Karpas-422 (cell line): ENCODE measurements around the gene TMEM59. TPM values are rescaled to one million over a fixed set of nuclear protein-coding genes. Genes with fewer than 3 reads are reported as not detected.
"Not testable (repeated sequence)": the region's sequence is repeated elsewhere in the genome, so short reads cannot be mapped to it uniquely, and the experiment has no call there.

Experiments used
- DNase-seq: peaks from one replicate; pipeline ENCODE4 v3.0.0-alpha.2; 2015
- H2AFZ ChIP-seq: fragments of 200-600 bp; sonication (generic); 2 replicates; pipeline ENCODE4 v1.6.1; 2014; ENCODE audit warnings: antibody characterized with exemption, low read length, mixed read lengths
- H3K27ac ChIP-seq: fragments of 200-600 bp; sonication (generic); 2 replicates; pipeline ENCODE4 v1.5.1; 2014; ENCODE audit warnings: mild to moderate bottlenecking, low read length, moderate library complexity
- H3K27me3 ChIP-seq: fragments of 200-600 bp; sonication (generic); 2 replicates; pipeline ENCODE4 v1.6.1; 2014; ENCODE audit warnings: low read length, mixed read lengths
- H3K36me3 ChIP-seq: fragments of 200-600 bp; sonication (generic); 2 replicates; pipeline ENCODE4 v1.6.1; 2014; ENCODE audit warnings: low read length, mixed read lengths; ENCODE audit not compliant: insufficient read depth
- H3K4me1 ChIP-seq: fragments of 200-600 bp; sonication (generic); 2 replicates; pipeline ENCODE4 v1.6.1; 2014; ENCODE audit warnings: mild to moderate bottlenecking, low read length, mixed read lengths
- H3K4me2 ChIP-seq: fragments of 200-600 bp; sonication (generic); 2 replicates; pipeline ENCODE4 v1.6.1; 2014; ENCODE audit warnings: low read length, low read depth, mild to moderate bottlenecking; ENCODE audit not compliant: poor library complexity, severe bottlenecking
- H3K4me3 ChIP-seq: fragments of 200-600 bp; sonication (generic); 2 replicates; pipeline ENCODE4 v1.5.1; 2014; ENCODE audit warnings: mild to moderate bottlenecking, antibody characterized with exemption, low read length, mixed read lengths
- H3K79me2 ChIP-seq: fragments of 200-600 bp; sonication (generic); 2 replicates; pipeline ENCODE4 v1.6.1; 2014; ENCODE audit warnings: mild to moderate bottlenecking, low read length, mixed read lengths
- H3K9ac ChIP-seq: fragments of 200-600 bp; sonication (generic); 2 replicates; pipeline ENCODE4 v1.6.0; 2014; ENCODE audit warnings: low read length
- H3K9me2 ChIP-seq: fragments of 200-600 bp; sonication (generic), shearing (Covaris generic); replicated peaks from 2 replicates; pipeline ENCODE4 v1.6.0; 2014; ENCODE audit warnings: mild to moderate bottlenecking, low read length, moderate library complexity; ENCODE audit not compliant: insufficient read depth
- H3K9me3 ChIP-seq: fragments of 300-700, 200-600 bp; sonication (generic); 2 replicates; pipeline ENCODE4 v1.6.1; 2014; ENCODE audit warnings: low read length, mixed read lengths
- H4K20me1 ChIP-seq: fragments of 200-600 bp; sonication (generic); 2 replicates; pipeline ENCODE4 v1.6.1; 2014; ENCODE audit warnings: mild to moderate bottlenecking, antibody characterized with exemption, low read length, low read depth; ENCODE audit not compliant: insufficient read depth
- total RNA-seq: library from RNA; depleted of rRNA; stranded (reverse); fragments of >200 nt; shearing (Covaris generic); gene quantifications from 2 replicates; pipeline ENCODE4 v1.2.3, GENCODE V29; 2014; ENCODE audit warnings: low replicate concordance

The TMEM59 gene
- total RNA-seq, 1 experiment from 2014 or later, result 261 TPM

GRCh38 chr1:54024811-54025210 is 28.2 kb downstream of the TMEM59 start:
- DNase-seq, H3K9me3 ChIP-seq, H3K36me3 ChIP-seq, H3K27me3 ChIP-seq, H3K79me2 ChIP-seq, H3K9me2 ChIP-seq, H2AFZ ChIP-seq, H3K4me3 ChIP-seq, H3K9ac ChIP-seq, H3K4me1 ChIP-seq, H3K4me2 ChIP-seq, H4K20me1 ChIP-seq, H3K27ac ChIP-seq: not testable (repeated sequence)

GRCh38 chr1:54024358-54024757 is 28.6 kb downstream of the TMEM59 start:
- H3K9me3 ChIP-seq, result no peaks in the 10 kb centered on the region
- no peak overlapping the region for H2AFZ ChIP-seq
- H3K9me2 ChIP-seq, result no peaks in the 10 kb centered on the region
- no peaks in the 10 kb centered on the region for H4K20me1 ChIP-seq
- H3K27me3 ChIP-seq, result no peaks in the 10 kb centered on the region
- H3K4me1 ChIP-seq, result peaks cover 3% of the 10 kb centered on the region; the same call in 1 of the 2 replicates
- no peaks in the 10 kb centered on the region for H3K36me3 ChIP-seq
- no peak overlapping the region for H3K9ac ChIP-seq
- DNase-seq, result no peak
- H3K79me2 ChIP-seq, result no peaks in the 10 kb centered on the region
- H3K27ac ChIP-seq, result no peak overlapping the region
- H3K4me2 ChIP-seq, result no peak overlapping the region
- no peak overlapping the region for H3K4me3 ChIP-seq

GRCh38 chr1:54019562-54020176 is 33.3 kb downstream of the TMEM59 start:
- H3K9me2 ChIP-seq, H3K4me3 ChIP-seq, H4K20me1 ChIP-seq, H3K9me3 ChIP-seq, H3K27ac ChIP-seq, H3K36me3 ChIP-seq, H3K4me1 ChIP-seq, H3K9ac ChIP-seq, DNase-seq, H2AFZ ChIP-seq, H3K79me2 ChIP-seq, H3K27me3 ChIP-seq, H3K4me2 ChIP-seq: not testable (repeated sequence)

- Histone ChIP-seq H3K4me3 (no peak overlapping the region), H4K20me1 (no peaks in the 10 kb centered on the region), H3K79me2 (no peaks in the 10 kb centered on the region), H3K9me2 (no peaks in the 10 kb centered on the region), H3K27ac (no peak overlapping the region), H3K4me2 (no peak overlapping the region), H3K27me3 (no peaks in the 10 kb centered on the region), H3K9me3 (no peaks in the 10 kb centered on the region), H2AFZ (no peak overlapping the region), H3K36me3 (no peaks in the 10 kb centered on the region), H3K9ac (no peak overlapping the region), H3K4me1 (no peaks in the 10 kb centered on the region)
- DNase-seq, result no peak
Measured at GRCh38 chr1:54018635-54019034, 34.4 kb downstream of the TMEM59 start.

- no peak for DNase-seq
- H3K27me3 ChIP-seq, result no peaks in the 10 kb centered on the region
- no peak within 1 kb of the TSS for H3K4me3 ChIP-seq
- H3K27ac ChIP-seq, result no peak within 1 kb of the TSS
- no peak within 1 kb of the TSS for H2AFZ ChIP-seq
- H3K9me2 ChIP-seq, result no peaks in the 10 kb centered on the region
- H3K9ac ChIP-seq, result no peak within 1 kb of the TSS
- H3K4me1 ChIP-seq, result no peaks in the 10 kb centered on the region
- no peaks in the 10 kb centered on the region for H3K36me3 ChIP-seq
- H3K79me2 ChIP-seq, result no peaks in the 10 kb centered on the region
- H4K20me1 ChIP-seq, result no peaks in the 10 kb centered on the region
- H3K9me3 ChIP-seq, result no peaks in the 10 kb centered on the region
- H3K4me2 ChIP-seq, result no peak within 1 kb of the TSS
Measured at GRCh38 chr1:54017979-54018378, 35.0 kb downstream of the TMEM59 start, which contains the start of gene LDLRAD1. Gene LDLRAD1 (minus strand): TSS chr1:54018186. CDS start chr1:54018112, 74 bp downstream.

- H3K4me1 ChIP-seq, result no peaks in the 10 kb centered on the region
- no peak for DNase-seq
- no peaks in the 10 kb centered on the region for H3K27me3 ChIP-seq
- H3K9me2 ChIP-seq, result no peaks in the 10 kb centered on the region
- H3K4me3 ChIP-seq, result no peak overlapping the region
- H3K9ac ChIP-seq, result no peak overlapping the region
- H3K36me3 ChIP-seq, result no peaks in the 10 kb centered on the region
- no peak overlapping the region for H3K4me2 ChIP-seq
- no peak overlapping the region for H2AFZ ChIP-seq
- no peak overlapping the region for H3K27ac ChIP-seq
- no peaks in the 10 kb centered on the region for H4K20me1 ChIP-seq
- no peaks in the 10 kb centered on the region for H3K9me3 ChIP-seq
- no peaks in the 10 kb centered on the region for H3K79me2 ChIP-seq
Measured at GRCh38 chr1:54016343-54017282, 36.4 kb downstream of the TMEM59 start.

GRCh38 chr1:54014009-54014629 is 38.9 kb downstream of the TMEM59 start:
- Histone ChIP-seq H4K20me1 (no peaks in the 10 kb centered on the region), H3K27ac (no peak overlapping the region), H3K4me3 (no peak overlapping the region), H3K36me3 (no peaks in the 10 kb centered on the region), H3K27me3 (no peaks in the 10 kb centered on the region), H3K4me2 (no peak overlapping the region), H2AFZ (no peak overlapping the region), H3K4me1 (no peaks in the 10 kb centered on the region), H3K9ac (no peak overlapping the region), H3K79me2 (no peaks in the 10 kb centered on the region), H3K9me2 (no peaks in the 10 kb centered on the region), H3K9me3 (no peaks in the 10 kb centered on the region)
- DNase-seq, result no peak

GRCh38 chr1:54013393-54014008 is 39.5 kb downstream of the TMEM59 start:
- H3K9ac ChIP-seq, result no peak overlapping the region
- no peaks in the 10 kb centered on the region for H3K9me2 ChIP-seq
- H3K4me2 ChIP-seq, result no peak overlapping the region
- no peaks in the 10 kb centered on the region for H3K9me3 ChIP-seq
- no peaks in the 10 kb centered on the region for H3K27me3 ChIP-seq
- no peak overlapping the region for H3K4me3 ChIP-seq
- no peak overlapping the region for H2AFZ ChIP-seq
- no peaks in the 10 kb centered on the region for H3K4me1 ChIP-seq
- H3K36me3 ChIP-seq, result no peaks in the 10 kb centered on the region
- H4K20me1 ChIP-seq, result no peaks in the 10 kb centered on the region
- no peak for DNase-seq
- H3K79me2 ChIP-seq, result no peaks in the 10 kb centered on the region
- H3K27ac ChIP-seq, result no peak overlapping the region
